CD14-positive monocyte (primary cell): ENCODE measurements around the gene DIPK1A. TPM values are rescaled to one million over a fixed set of nuclear protein-coding genes. Genes with fewer than 3 reads are reported as not detected.

Experiments used
- DNase-seq, 3 donors: peaks; one replicate each; pipeline ENCODE4 v3.0.0-alpha.2; 2011 to 2022
- H2AFZ ChIP-seq: 2 replicates; pipeline ENCODE4 v1.6.0; 2012; ENCODE audit warnings: mild to moderate bottlenecking, low read depth, low read length, inconsistent platforms; ENCODE audit not compliant: insufficient read depth, poor library complexity, severe bottlenecking
- H3K27ac ChIP-seq, 2 donors: 1 replicate in 1 of 2; 2 replicates in 1 of 2; pipeline ENCODE4 v1.5.1; 2012 to 2013; ENCODE audit warnings: low read length in 2 of 2, control low read depth in 1 of 2, inconsistent platforms in 1 of 2, low read depth in 1 of 2, mild to moderate bottlenecking in 1 of 2
- H3K27me3 ChIP-seq, 2 donors: one replicate each; pipeline versions ENCODE4 v1.6.0 to v1.6.1; 2011 to 2013; ENCODE audit warnings: low read length in 2 of 2; ENCODE audit not compliant: control insufficient read depth in 2 of 2, insufficient read depth in 2 of 2
- H3K36me3 ChIP-seq, 2 donors: replicated peaks in 1 of 2; 1 replicate in 1 of 2; 2 replicates in 1 of 2; pipeline versions ENCODE4 v1.5.1 to v1.6.1; 2012 to 2013; ENCODE audit warnings: low read length in 2 of 2, control low read depth in 1 of 2, inconsistent platforms in 1 of 2, mild to moderate bottlenecking in 1 of 2; ENCODE audit not compliant: insufficient read depth in 2 of 2, control insufficient read depth in 1 of 2
- H3K4me1 ChIP-seq, 2 donors: 1 replicate in 1 of 2; 2 replicates in 1 of 2; pipeline versions ENCODE4 v1.5.1 to v1.6.1; 2012 to 2013; ENCODE audit warnings: low read length in 2 of 2, control low read depth in 1 of 2, inconsistent platforms in 1 of 2, mild to moderate bottlenecking in 1 of 2, moderate library complexity in 1 of 2; ENCODE audit not compliant: insufficient read depth in 2 of 2, control insufficient read depth in 1 of 2
- H3K4me2 ChIP-seq: replicated peaks from 2 replicates; pipeline ENCODE3; 2012; ENCODE audit warnings: low read length, moderate library complexity, mild to moderate bottlenecking; ENCODE audit not compliant: poor library complexity, severe bottlenecking; ENCODE audit errors: extremely low read depth
- H3K4me3 ChIP-seq, 3 experiments: fragments of 200-600 bp in 1 of 3; sonication (generic) in 1 of 3; replicated peaks in 1 of 3; 1 replicate in 2 of 3; 2 replicates in 1 of 3; pipeline ENCODE4 v1.5.1; 2011 to 2013; ENCODE audit warnings: low read length in 3 of 3, mild to moderate bottlenecking in 3 of 3, control low read depth in 2 of 3, low read depth in 2 of 3, inconsistent platforms in 1 of 3, moderate library complexity in 1 of 3
- H3K79me2 ChIP-seq: 2 replicates; pipeline ENCODE4 v1.6.0; 2012; ENCODE audit warnings: mild to moderate bottlenecking, control low read depth, inconsistent platforms, low read length, moderate library complexity; ENCODE audit not compliant: insufficient read depth
- H3K9ac ChIP-seq: 2 replicates; pipeline ENCODE4 v1.6.0; 2017; ENCODE audit warnings: low read length, mild to moderate bottlenecking; ENCODE audit not compliant: insufficient read depth, poor library complexity, severe bottlenecking
- H3K9me3 ChIP-seq, 2 donors: replicated peaks in 1 of 2; 1 replicate in 1 of 2; 2 replicates in 1 of 2; pipeline versions ENCODE4 v1.5.1 to v1.6.1; 2012 to 2013; ENCODE audit warnings: low read length in 2 of 2, control low read depth in 1 of 2; ENCODE audit not compliant: control insufficient read depth in 1 of 2, insufficient read depth in 1 of 2
- H4K20me1 ChIP-seq: 2 replicates; pipeline ENCODE4 v1.6.0; 2012; ENCODE audit warnings: mild to moderate bottlenecking, low read length, control low read depth, moderate library complexity; ENCODE audit not compliant: insufficient read depth
- H3K27ac Mint-ChIP-seq, 7 donors: one replicate each; pipeline ENCODE4 v1.8.0; 2020; ENCODE audit warnings: mild to moderate bottlenecking in 7 of 7, mixed read lengths in 7 of 7, moderate library complexity in 6 of 7, inconsistent platforms in 2 of 7
- H3K27me3 Mint-ChIP-seq, 3 donors: one replicate each; pipeline ENCODE4 v1.8.0; 2021 to 2022; ENCODE audit warnings: low read depth in 3 of 3, mild to moderate bottlenecking in 3 of 3, mixed read lengths in 3 of 3, moderate library complexity in 3 of 3, inconsistent platforms in 1 of 3
- H3K36me3 Mint-ChIP-seq, 2 donors: one replicate each; pipeline ENCODE4 v1.8.0; 2020; ENCODE audit warnings: mixed read lengths in 2 of 2, inconsistent platforms in 1 of 2, mild to moderate bottlenecking in 1 of 2
- H3K4me1 Mint-ChIP-seq: one replicate; pipeline ENCODE4 v1.8.0; 2020; ENCODE audit warnings: mild to moderate bottlenecking, mixed read lengths
- H3K4me3 Mint-ChIP-seq, 2 donors: one replicate each; pipeline ENCODE4 v1.8.0; 2020; ENCODE audit warnings: mild to moderate bottlenecking in 2 of 2, mixed read lengths in 2 of 2, moderate library complexity in 1 of 2
- H3K9me3 Mint-ChIP-seq, 7 donors: one replicate each; pipeline ENCODE4 v1.8.0; 2020 to 2022; ENCODE audit warnings: mixed read lengths in 7 of 7, mild to moderate bottlenecking in 6 of 7, moderate library complexity in 6 of 7, inconsistent platforms in 2 of 7
- CTCF ChIP-seq: fragments of 200-600 bp; IDR thresholded peaks from one replicate; pipeline ENCODE4 v1.8.0; 2022; ENCODE audit warnings: antibody characterized with exemption, mild to moderate bottlenecking
- WGBS: methylation state at CpG from one replicate; pipeline ENCODE4 v1.1.5; 2013; ENCODE audit warnings: missing lambda C conversion rate; ENCODE audit not compliant: insufficient coverage; 5-methylcytosine and 5-hydroxymethylcytosine counted together
- intact Hi-C, 2 donors: fragments of 100-400 bp; cut with micrococcal nuclease; formaldehyde crosslinking; loops; one replicate each; pipeline versions ENCODE4 v1.15.0 to v1.15.1; 2023
- polyA plus RNA-seq, 3 donors: library from polyadenylated mRNA; depleted of rRNA in 1 of 3; unstranded in 2 of 3; stranded (reverse) in 1 of 3; fragments of 300-500 nt in 2 of 3; fragments of >200 nt in 1 of 3; fragmentation: Illumina TruSeq in 2 of 3; gene quantifications; 1 replicate in 2 of 3; 2 replicates in 1 of 3; pipeline ENCODE4 v1.2.3, GENCODE V29; 2012 to 2021

DIPK1A gene
- polyA plus RNA-seq, 3 donors, result 0.45 to 1.4 (median 0.83) TPM

DNA sequence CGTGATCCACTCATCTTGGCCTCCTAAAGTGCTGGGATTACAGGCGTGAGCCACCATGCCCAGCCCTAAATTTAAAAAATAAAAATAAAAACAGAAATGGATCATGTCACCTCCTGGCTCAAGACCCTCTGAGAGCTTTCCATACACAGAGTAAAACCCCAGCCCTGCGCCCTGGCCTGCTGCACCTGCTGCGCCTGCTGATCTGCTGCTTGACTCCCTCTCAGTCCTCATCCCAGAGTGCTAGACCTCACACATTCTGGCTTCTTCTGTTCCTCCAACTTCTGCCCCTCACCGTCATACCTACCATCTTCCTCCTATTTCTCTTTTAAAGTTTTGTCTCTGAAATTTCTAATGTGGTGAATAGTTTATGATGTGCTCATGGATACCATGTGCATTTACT, 42.7 kb upstream of the DIPK1A start:
- 100% methylated on average over 4 of the region's 5 CpGs for WGBS
- H3K36me3 ChIP-seq, result no peaks in the 10 kb centered on the region
- no peak overlapping the region for H3K27ac Mint-ChIP-seq
- no peak overlapping the region for H2AFZ ChIP-seq
- H3K4me1 ChIP-seq, result no peaks in the 10 kb centered on the region
- no peak overlapping the region for H3K9ac ChIP-seq
- intact Hi-C loops, result no loop called here
- DNase-seq, result no peak
- peaks cover 14% of the 10 kb centered on the region for H3K4me1 Mint-ChIP-seq
- no peaks in the 10 kb centered on the region for H4K20me1 ChIP-seq
- TF ChIP-seq CTCF, result no peak
- H3K4me3 ChIP-seq, result no peak overlapping the region
- H3K4me3 Mint-ChIP-seq, result no peak overlapping the region
- no peak overlapping the region for H3K27ac ChIP-seq
- no peaks in the 10 kb centered on the region for H3K36me3 Mint-ChIP-seq
- no peaks in the 10 kb centered on the region for H3K27me3 ChIP-seq
- no peak overlapping the region for H3K4me2 ChIP-seq
- H3K9me3 Mint-ChIP-seq, result no peaks in the 10 kb centered on the region
- H3K27me3 Mint-ChIP-seq, result peaks cover 0 to 3% (median 2%) of the 10 kb centered on the region in 3 donors
- H3K9me3 ChIP-seq, result no peaks in the 10 kb centered on the region
- H3K79me2 ChIP-seq, result no peaks in the 10 kb centered on the region

GRCh38 chr1:93002781-93003180, 41.5 kb upstream of the DIPK1A start:
- WGBS, result 10% methylated on average over 1 of the region's 2 CpGs
- Histone ChIP-seq H2AFZ (no peak overlapping the region), H3K27me3 (no peaks in the 10 kb centered on the region), H3K79me2 (no peaks in the 10 kb centered on the region), H3K36me3 (no peaks in the 10 kb centered on the region), H3K9me3 (no peaks in the 10 kb centered on the region), H4K20me1 (no peaks in the 10 kb centered on the region), H3K27ac (no peak overlapping the region), H3K4me1 (no peaks in the 10 kb centered on the region), H3K4me2 (no peak overlapping the region), H3K9ac (no peak overlapping the region), H3K4me3 (no peak overlapping the region)
- intact Hi-C loops, result no loop called here
- no peak for TF ChIP-seq CTCF
- Mint-ChIP-seq H3K4me1 (peaks cover 14% of the 10 kb centered on the region), H3K27me3 (peaks cover 1 to 3% (median 2%) of the 10 kb centered on the region in 3 donors), H3K9me3 (no peaks in the 10 kb centered on the region), H3K4me3 (no peak overlapping the region), H3K36me3 (no peaks in the 10 kb centered on the region), H3K27ac (peak overlapping the region in 1 of 7 donors; percentile 47)
- peak in 1 of 3 donors; percentile 14 for DNase-seq
